Adrenal gland (tissue), 12 donors: ENCODE results near the gene ATP8B3. TPM values are rescaled to one million over a fixed set of nuclear protein-coding genes. Genes with fewer than 3 reads are reported as not detected.

ENCODE experiments used
- DNase-seq, 7 donors: peaks; one replicate each; pipeline ENCODE4 v3.0.0-alpha.2; 2019 to 2020
- H3K27ac ChIP-seq, 5 donors: fragments of 200-600 bp; sonication (generic) in 4 of 5; 1 replicate in 3 of 5; 2 replicates in 2 of 5; pipeline versions ENCODE4 v1.5.1 to v1.8.0; 2016 to 2020; ENCODE audit warnings: mild to moderate bottlenecking in 1 of 5
- H3K27me3 ChIP-seq: fragments of 200-600 bp; 2 replicates; pipeline ENCODE4 v1.8.0; 2021
- H3K36me3 ChIP-seq, 2 donors: fragments of 200-600 bp; replicated peaks in 1 of 2; 1 replicate in 1 of 2; 2 replicates in 1 of 2; pipeline versions ENCODE4 v1.5.1 to v1.8.0; 2018 to 2022
- H3K4me1 ChIP-seq, 2 donors: fragments of 200-600 bp; replicated peaks in 1 of 2; 1 replicate in 1 of 2; 2 replicates in 1 of 2; pipeline versions ENCODE4 v1.5.1 to v1.8.0; 2018 to 2021
- H3K4me3 ChIP-seq, 4 donors: fragments of 200-600 bp; sonication (generic) in 3 of 4; one replicate each; pipeline ENCODE4 v1.5.1; 2016 to 2018
- H3K9me3 ChIP-seq, 3 donors: fragments of 200-600 bp; sonication (generic) in 1 of 3; replicated peaks in 1 of 3; 1 replicate in 2 of 3; 2 replicates in 1 of 3; pipeline versions ENCODE4 v1.5.1 to v1.8.0; 2016 to 2021
- POLR2A ChIP-seq, 2 donors: fragments of 450-650 bp; IDR thresholded peaks; one replicate each; pipeline ENCODE4 v1.6.1; 2017; ENCODE audit warnings: antibody characterized with exemption in 2 of 2, mild to moderate bottlenecking in 2 of 2, moderate library complexity in 1 of 2
- WGBS, 4 donors: extraction: QIAGEN DNeasy Blood & Tissue Kit in 2 of 4; methylation state at CpG; one replicate each; pipeline versions ENCODE4 v1.1.5 to v1.1.7; 2013 to 2017; 5-methylcytosine and 5-hydroxymethylcytosine counted together
- intact Hi-C, 2 donors: fragments of 100-400 bp; cut with DNase I; formaldehyde crosslinking; loops; one replicate each; pipeline versions ENCODE4 v1.14.1 to v1.15.0; 2022 to 2023
- polyA plus RNA-seq, 3 donors: library from polyadenylated mRNA; stranded (reverse); fragments of 200-250 nt in 2 of 3; fragments of 350-450 nt in 1 of 3; fragmentation: Illumina TruSeq in 1 of 3; extraction: RNeasy Lipid Tissue Mini Kit (QIAGEN cat#74804) in 1 of 3; gene quantifications; one replicate each; pipeline ENCODE4 v1.2.3, GENCODE V29; 2013 to 2014
- total RNA-seq, 9 donors: library from RNA; depleted of rRNA in 4 of 9; stranded (reverse); fragments of >200 nt in 4 of 9; fragments of 120-200 nt in 1 of 9; fragmentation: NEBNext Ultra II Directional in 1 of 9; extraction: Animal tissue kit (Norgen Biotek cat#: 25700) in 1 of 9; gene quantifications; one replicate each; pipeline versions ENCODE4 v1.1.0 to v1.2.4, GENCODE V29; 2013 to 2023
- TF ChIP-seq, protein P1 (sequence below), 6 experiments: fragments of 450-650 bp in 4 of 6; fragments of 200-600 bp in 2 of 6; sonication (generic) in 1 of 6; IDR thresholded peaks; 1 replicate in 5 of 6; 2 replicates in 1 of 6; pipeline versions ENCODE4 v1.5.1 to v1.8.0; 2016 to 2021; ENCODE audit warnings: antibody characterized with exemption in 6 of 6, mild to moderate bottlenecking in 2 of 6, moderate library complexity in 1 of 6
- donor health status: healthy with polysubstance abuse.
- donor health status: Bipolar disorder and iron deficiency.
- donor health status: DM: yes; HTN: yes; CAD: no.
- donor health status: DM: no; HTN: no; CAD: no.
- donor health status: DM: no; HTN: no; CAD: no.
- donor health status: DM: yes; HTN: yes; CAD: no.

Gene ATP8B3
- total and polyA plus RNA-seq, 12 donors: 0.26 to 15.1 (median 4.4) TPM

DNA sequence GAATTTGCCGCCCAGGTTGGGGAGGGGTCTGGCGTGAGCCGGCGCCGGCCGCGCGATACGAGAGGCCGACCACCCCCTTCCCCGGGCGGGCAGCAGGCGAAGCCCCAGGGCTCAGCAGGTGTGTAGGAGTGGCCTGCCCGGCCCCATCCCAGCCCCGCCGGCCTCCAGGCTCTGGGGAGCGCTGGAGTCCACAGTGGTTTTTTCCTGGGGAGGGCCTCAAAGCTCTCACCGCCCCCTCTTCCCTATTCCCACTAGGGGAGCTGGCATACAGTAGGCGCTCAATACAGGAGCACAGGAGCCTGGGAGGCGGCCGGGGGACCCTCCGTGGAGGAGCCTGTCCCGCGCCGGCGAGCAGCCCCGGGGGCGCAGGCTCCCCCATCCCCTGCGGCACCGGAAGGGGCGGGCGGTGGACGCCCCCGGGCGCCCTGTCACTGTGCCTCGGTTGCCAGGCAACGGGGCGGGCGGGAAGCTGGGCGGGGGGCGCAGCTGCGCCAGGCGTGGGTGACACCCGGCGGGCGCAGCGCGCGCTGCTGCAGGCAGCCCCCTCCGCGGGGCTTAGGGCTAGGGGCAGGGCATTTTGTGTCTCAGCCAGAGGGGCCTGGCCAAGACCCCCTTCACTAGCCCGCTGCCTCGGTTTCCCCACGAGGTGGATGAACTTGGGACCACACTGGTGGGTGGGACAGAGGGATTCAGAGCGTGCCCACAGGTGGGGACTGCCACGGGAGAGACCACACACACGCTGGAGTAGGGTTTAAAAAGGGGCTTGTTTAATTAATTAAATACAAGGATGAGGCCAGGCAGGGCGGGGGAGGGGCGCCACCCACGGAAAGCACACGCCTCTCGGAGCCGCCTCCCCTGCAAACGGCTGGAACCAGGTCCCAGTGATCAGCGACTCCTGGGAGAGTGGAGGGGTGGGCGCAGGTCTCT lies 39.8 kb upstream of the ATP8B3 start:
- Histone ChIP-seq H3K27ac (no peak overlapping the region), H3K4me1 (peaks cover 38 to 54% of the 10 kb centered on the region in 2 donors), H3K36me3 (no peaks in the 10 kb centered on the region), H3K4me3 (no peak overlapping the region), H3K27me3 (no peaks in the 10 kb centered on the region), H3K9me3 (no peaks in the 10 kb centered on the region)
- no peak for TF ChIP-seq POLR2A (IDR thresholded peaks at IDR 0.05)
- TF ChIP-seq, protein P1, sequence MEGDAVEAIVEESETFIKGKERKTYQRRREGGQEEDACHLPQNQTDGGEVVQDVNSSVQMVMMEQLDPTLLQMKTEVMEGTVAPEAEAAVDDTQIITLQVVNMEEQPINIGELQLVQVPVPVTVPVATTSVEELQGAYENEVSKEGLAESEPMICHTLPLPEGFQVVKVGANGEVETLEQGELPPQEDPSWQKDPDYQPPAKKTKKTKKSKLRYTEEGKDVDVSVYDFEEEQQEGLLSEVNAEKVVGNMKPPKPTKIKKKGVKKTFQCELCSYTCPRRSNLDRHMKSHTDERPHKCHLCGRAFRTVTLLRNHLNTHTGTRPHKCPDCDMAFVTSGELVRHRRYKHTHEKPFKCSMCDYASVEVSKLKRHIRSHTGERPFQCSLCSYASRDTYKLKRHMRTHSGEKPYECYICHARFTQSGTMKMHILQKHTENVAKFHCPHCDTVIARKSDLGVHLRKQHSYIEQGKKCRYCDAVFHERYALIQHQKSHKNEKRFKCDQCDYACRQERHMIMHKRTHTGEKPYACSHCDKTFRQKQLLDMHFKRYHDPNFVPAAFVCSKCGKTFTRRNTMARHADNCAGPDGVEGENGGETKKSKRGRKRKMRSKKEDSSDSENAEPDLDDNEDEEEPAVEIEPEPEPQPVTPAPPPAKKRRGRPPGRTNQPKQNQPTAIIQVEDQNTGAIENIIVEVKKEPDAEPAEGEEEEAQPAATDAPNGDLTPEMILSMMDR (IDR thresholded peaks at IDR 0.05): no peak
- intact Hi-C loops: no loop called here
- WGBS, 4 donors: 29 to 33% (median 31%) methylated on average over 15 to 66 of the region's 66 CpGs
- DNase-seq: peak in 2 of 7 donors; percentile 43 to 62

DNA sequence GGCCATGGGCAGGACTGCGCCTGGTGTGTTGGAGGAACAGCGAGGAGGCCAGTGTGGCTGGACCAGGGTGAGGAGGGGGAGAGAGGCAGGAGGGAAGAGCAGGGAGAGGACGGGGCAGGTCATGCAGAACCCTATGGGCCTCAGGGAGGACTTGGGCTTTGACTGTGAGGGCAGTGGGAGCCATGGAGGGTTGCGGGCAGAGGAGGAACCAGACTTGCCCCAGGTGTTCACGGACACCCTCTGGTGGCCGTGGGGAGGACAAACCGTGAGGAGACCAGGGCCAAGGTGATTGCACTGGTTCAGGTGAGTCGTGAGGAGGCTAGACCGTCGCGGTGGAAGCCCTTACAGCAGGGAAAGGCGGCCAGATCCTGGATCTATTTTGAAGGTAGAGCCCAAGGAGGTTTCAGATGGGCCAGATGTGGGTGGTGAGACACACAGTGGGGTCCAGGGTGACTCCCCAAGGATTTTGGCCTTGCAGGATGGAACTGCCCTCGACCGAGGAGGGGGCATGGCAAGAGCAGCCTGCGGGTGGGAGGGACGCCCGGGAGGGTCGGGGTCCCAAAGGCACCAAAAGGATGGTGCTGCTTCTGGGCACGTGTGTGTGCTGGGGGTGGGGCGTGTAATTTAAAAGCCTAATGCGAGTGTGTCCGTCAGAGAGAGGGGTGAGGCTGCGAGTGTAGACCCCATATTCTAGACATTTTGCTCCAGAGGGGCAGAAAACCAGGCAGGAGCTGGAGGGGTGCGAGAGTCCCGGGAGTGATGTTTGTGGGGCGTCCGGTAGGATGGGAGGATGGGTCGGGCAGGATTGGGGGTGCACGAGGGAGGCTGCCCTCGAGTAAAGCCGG lies 39.0 kb upstream of the ATP8B3 start:
- DNase-seq: peak in 1 of 7 donors; percentile 23
- TF ChIP-seq, protein P1 (IDR thresholded peaks at IDR 0.05): peak in 1 of 6 experiments; percentile 5
- no peak for TF ChIP-seq POLR2A (IDR thresholded peaks at IDR 0.05)
- intact Hi-C loops: no loop called here
- Histone ChIP-seq H3K9me3 (no peaks in the 10 kb centered on the region), H3K27me3 (no peaks in the 10 kb centered on the region), H3K4me3 (no peak overlapping the region), H3K4me1 (peaks cover 40 to 56% of the 10 kb centered on the region in 2 donors), H3K36me3 (no peaks in the 10 kb centered on the region), H3K27ac (no peak overlapping the region)
- WGBS, 4 donors: 66 to 74% (median 71%) methylated on average over 24 to 31 of the region's 31 CpGs

DNA sequence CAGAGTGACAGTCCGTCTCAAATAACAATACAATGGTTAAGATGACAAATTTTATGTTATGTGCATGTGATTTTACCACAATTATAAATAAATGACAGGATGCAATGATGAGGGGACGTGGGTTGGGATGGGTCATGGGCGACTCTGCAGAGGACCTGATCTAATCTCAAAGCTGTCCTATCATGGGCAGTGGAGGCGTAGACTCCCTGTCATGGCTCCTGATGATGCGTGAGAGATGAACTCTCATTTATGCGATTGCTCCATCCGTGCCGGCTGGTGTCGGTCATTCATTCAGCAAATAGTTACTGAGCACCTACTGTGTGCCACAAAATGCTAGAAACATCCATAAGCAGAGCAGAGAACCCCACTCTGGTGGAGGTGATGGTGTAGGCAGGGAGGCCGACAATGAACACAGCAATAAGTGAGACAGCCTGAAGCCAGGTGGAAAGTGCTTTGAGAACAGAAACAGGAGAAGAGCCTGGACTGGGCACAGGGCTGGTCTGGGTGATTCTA lies 37.9 kb upstream of the ATP8B3 start:
- Histone ChIP-seq H3K27ac (no peak overlapping the region), H3K36me3 (no peaks in the 10 kb centered on the region), H3K4me1 (peaks cover 42 to 56% of the 10 kb centered on the region in 2 donors), H3K4me3 (no peak overlapping the region), H3K27me3 (no peaks in the 10 kb centered on the region), H3K9me3 (no peaks in the 10 kb centered on the region)
- 77 to 90% (median 86%) methylated on average over 10 of the region's 10 CpGs for WGBS, 4 donors
- no peak for TF ChIP-seq POLR2A (IDR thresholded peaks at IDR 0.05)
- TF ChIP-seq, protein P1 (IDR thresholded peaks at IDR 0.05): no peak
- intact Hi-C loops: no loop called here
- no peak for DNase-seq

GRCh38 chr19:1849132-1849474 lies 37.0 kb upstream of the ATP8B3 start:
- Histone ChIP-seq H3K4me1 (peaks cover 35 to 56% of the 10 kb centered on the region in 2 donors), H3K36me3 (no peaks in the 10 kb centered on the region), H3K4me3 (no peak overlapping the region), H3K9me3 (no peaks in the 10 kb centered on the region), H3K27me3 (no peaks in the 10 kb centered on the region), H3K27ac (peak overlapping the region in 1 of 5 donors; percentile 100)
- WGBS, 4 donors: 40 to 55% (median 47%) methylated on average over 5 of the region's 5 CpGs
- TF ChIP-seq, protein P1 (IDR thresholded peaks at IDR 0.05): no peak
- TF ChIP-seq POLR2A (IDR thresholded peaks at IDR 0.05): no peak
- intact Hi-C loops: no loop called here
- DNase-seq: no peak
